Stimulated activated memory B cell treated with anti-CD40 and anti-IgM and Interleukin-4, amounts not matched to agents 10 μg/mL and 1 μg/mL and 100 μg/mL, for 72 hours (primary cell): ENCODE data around the gene NYNRIN.

ENCODE experiments used
- ATAC-seq: fragments of 150-1000 bp; cut with Tn5 transposase; 2 replicates; pipeline ENCODE4 v1.10.0; 2021
- H3K27ac Mint-ChIP-seq: one replicate; pipeline ENCODE4 v1.8.0; 2022; ENCODE audit warnings: mild to moderate bottlenecking, mixed read lengths
- H3K27me3 Mint-ChIP-seq: one replicate; pipeline ENCODE4 v1.8.0; 2022; ENCODE audit warnings: mixed read lengths
- H3K36me3 Mint-ChIP-seq: one replicate; pipeline ENCODE4 v1.8.0; 2022; ENCODE audit warnings: mixed read lengths
- H3K4me1 Mint-ChIP-seq: one replicate; pipeline ENCODE4 v1.8.0; 2022; ENCODE audit warnings: mixed read lengths
- H3K4me3 Mint-ChIP-seq: one replicate; pipeline ENCODE4 v1.8.0; 2022; ENCODE audit warnings: mild to moderate bottlenecking, moderate library complexity, mixed read lengths
- H3K9me3 Mint-ChIP-seq: one replicate; pipeline ENCODE4 v1.8.0; 2022; ENCODE audit warnings: mixed read lengths

NYNRIN gene

GRCh38 chr14:24426912-24427536 lies 28.2 kb downstream of the NYNRIN start:
- peaks cover 10% of the 10 kb centered on the region for H3K36me3 Mint-ChIP-seq
- peaks cover 21% of the 10 kb centered on the region for H3K4me1 Mint-ChIP-seq
- no peak overlapping the region for H3K27ac Mint-ChIP-seq
- no peaks in the 10 kb centered on the region for H3K9me3 Mint-ChIP-seq
- no peaks in the 10 kb centered on the region for H3K27me3 Mint-ChIP-seq
- no peak for ATAC-seq
- no peak overlapping the region for H3K4me3 Mint-ChIP-seq

DNA sequence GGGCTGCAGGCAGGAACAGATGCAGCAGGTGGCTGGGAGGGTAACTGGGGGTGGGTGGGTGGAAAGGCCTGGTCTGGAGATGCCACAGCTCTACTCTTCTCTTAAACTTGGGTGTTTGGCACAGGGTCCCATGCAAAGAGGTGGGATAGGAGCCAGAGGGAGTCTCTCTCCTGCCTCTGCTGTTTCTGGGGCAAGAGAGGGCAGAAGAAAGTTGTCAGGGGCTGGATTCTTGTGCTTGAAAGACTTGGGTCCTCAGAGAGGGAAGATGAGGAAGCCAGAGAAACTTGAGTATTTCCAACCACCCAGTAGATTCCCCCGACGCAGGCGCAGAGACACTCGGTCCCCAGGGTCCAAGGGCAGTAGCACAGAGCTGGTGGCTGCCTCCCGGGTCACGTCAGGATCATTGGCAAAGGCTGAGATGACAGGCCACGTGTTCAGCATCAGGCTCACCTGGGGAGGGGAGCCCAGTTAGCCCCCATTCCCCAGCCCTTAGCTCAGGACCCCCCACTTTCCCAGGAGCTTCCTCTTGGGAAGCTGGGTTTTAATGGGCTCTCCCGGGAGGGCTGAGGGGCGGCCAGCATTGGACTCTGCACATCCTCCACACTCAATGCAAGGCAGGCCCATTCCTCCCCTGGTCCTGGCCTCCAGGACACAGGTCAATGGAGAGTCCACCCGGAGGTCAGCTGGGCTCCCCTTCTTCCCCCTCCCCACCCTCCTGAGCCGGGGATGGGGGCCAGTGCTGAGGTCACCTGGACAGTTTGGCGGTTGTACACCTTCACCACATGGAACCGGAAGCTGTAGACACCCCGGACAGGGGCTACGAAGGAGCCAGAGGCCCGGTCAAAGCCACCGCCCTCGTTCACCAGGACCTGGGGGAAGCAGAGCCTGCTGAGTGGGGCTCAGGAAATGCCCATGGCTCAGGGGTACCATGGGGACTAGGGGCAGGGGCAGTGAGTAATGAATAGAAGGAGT lies 29.0 kb downstream of the NYNRIN start:
- Mint-ChIP-seq H3K9me3 (no peaks in the 10 kb centered on the region), H3K36me3 (peaks cover 13% of the 10 kb centered on the region), H3K27me3 (no peaks in the 10 kb centered on the region), H3K27ac (peak overlapping the region; percentile 59), H3K4me3 (peak overlapping the region; percentile 58), H3K4me1 (peaks cover 23% of the 10 kb centered on the region)
- no peak for ATAC-seq

DNA sequence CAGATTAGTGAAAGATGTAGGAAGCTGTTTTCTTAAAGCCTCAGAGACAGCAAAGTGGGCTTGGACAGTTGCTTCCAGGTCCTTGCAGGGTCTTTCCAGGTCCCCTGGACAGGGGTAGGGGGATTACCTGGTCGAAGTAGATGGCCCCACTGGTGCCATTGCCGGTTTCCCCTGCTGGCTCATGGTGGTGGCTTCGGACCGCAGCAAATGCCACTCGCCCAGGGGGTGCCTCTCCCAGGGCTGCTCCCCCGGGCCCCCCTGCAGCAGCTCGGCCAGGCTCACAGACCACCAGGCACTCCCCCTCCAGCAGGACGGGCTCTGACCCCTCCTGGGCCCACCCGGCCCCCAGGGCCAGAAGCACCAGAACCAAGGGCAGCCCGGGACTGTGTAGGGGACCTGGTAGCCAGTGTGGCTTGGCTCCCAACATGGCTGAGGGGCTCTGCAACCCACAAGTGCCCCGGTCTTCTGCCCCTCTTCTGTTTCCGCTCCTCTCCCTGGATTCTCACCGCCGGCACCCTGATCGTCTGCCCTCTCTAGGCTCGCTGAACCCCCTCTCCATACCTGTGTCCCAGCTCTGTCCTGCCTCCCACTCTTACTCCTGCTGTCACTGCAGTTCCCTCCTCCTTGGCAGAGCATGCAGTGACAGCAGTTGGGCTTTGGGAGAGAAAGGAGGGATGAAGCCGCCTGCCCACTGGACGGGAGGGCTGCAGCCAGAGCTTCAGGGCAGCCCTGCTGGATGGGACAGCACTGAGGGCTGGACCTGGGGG lies 30.0 kb downstream of the NYNRIN start:
- no peaks in the 10 kb centered on the region for H3K27me3 Mint-ChIP-seq
- peaks cover 27% of the 10 kb centered on the region for H3K4me1 Mint-ChIP-seq
- peak overlapping the region; percentile 92 for H3K4me3 Mint-ChIP-seq
- ATAC-seq, result no peak
- H3K9me3 Mint-ChIP-seq, result no peaks in the 10 kb centered on the region
- H3K27ac Mint-ChIP-seq, result peak overlapping the region; percentile 98
- H3K36me3 Mint-ChIP-seq, result peaks cover 23% of the 10 kb centered on the region

DNA sequence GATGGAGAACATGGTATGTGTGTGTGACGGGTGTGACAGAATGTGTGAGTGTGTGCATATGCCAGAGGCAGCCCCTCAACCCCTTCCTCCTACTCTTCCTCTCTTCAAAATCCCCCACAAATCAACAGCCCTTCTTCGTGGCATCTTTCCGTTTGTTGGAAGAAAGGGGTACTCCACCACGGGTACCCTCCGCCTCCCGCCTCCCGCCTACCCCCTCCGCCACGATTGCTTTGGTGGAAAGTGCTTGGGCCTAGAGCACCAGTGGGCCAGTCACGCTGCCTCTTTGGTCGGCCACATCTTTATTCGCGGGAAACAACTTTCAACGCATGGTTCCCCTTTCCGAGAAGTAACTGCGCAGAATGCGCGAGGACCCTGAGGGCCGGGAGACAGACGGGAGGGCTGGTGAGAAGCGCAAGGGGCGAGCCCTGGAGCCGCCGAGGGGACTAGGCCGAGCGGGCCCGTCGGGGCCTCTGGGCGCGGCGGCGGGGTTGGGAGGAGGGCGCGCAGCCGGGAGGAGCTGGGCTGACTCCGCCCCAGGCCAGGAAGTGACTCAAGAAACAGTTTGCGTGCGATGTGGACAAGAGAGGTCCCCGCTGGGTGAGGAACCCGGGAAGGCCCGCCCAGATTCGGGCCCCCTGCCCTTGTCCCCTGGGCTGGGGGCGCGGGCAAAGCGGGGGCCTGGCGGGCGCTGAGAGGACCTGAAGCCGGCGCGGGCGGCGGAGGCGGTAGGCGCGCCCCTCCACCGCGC lies 30.8 kb downstream of the NYNRIN start, which contains the start of the genes CBLN3 and KHNYN:
Gene CBLN3 (minus strand): TSS at position 274 of the 748 bp plus-strand sequence. CDS start 614 bp downstream, outside the sequence.
Gene KHNYN (plus strand): TSS at position 560 of the 748 bp plus-strand sequence. CDS start 777 bp downstream, outside the sequence.
- Mint-ChIP-seq H3K4me3 (peak within 1 kb of the TSS; percentile 92), H3K4me1 (peaks cover 29% of the 10 kb centered on the region), H3K36me3 (peaks cover 24% of the 10 kb centered on the region), H3K27me3 (no peaks in the 10 kb centered on the region), H3K27ac (peak within 1 kb of the TSS; percentile 98), H3K9me3 (no peaks in the 10 kb centered on the region)
- ATAC-seq, result peak; percentile 91

DNA sequence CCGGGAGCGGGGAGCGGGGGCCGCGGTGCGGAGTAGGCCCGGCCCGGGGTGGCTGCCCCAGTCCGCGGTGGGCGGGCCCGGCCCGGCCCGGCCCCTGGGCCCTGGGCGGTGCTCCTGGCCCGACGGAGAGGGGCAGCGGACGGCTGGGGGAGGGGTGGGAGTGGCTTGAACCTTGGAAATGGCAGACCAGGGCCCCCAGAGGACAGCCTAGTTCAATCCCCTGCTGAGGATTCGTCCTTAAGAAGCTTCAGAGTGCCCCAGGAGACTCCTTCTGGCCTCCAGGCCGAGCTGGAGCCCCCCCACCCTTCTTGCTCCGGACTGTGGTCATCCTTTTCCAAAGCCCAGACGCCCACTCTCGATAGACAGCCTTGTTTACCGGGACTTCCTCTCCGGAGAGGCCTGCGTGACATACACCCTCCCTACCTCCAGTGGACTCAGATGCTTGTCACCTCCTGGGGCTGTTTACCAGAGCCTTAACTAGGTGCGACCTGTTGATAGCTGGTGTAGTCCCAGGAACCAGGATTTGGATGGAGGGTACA lies 31.4 kb downstream of the NYNRIN start:
- peak overlapping the region; percentile 98 for H3K27ac Mint-ChIP-seq
- ATAC-seq, result peak; percentile 84
- no peaks in the 10 kb centered on the region for H3K9me3 Mint-ChIP-seq
- peaks cover 31% of the 10 kb centered on the region for H3K36me3 Mint-ChIP-seq
- H3K4me3 Mint-ChIP-seq, result peak overlapping the region; percentile 84
- H3K4me1 Mint-ChIP-seq, result peaks cover 36% of the 10 kb centered on the region
- H3K27me3 Mint-ChIP-seq, result no peaks in the 10 kb centered on the region

GRCh38 chr14:24430682-24431568 lies 32.1 kb downstream of the NYNRIN start:
- Mint-ChIP-seq H3K4me1 (peaks cover 43% of the 10 kb centered on the region), H3K27ac (peak overlapping the region; percentile 98), H3K4me3 (peak overlapping the region; percentile 84), H3K36me3 (peaks cover 38% of the 10 kb centered on the region), H3K27me3 (no peaks in the 10 kb centered on the region), H3K9me3 (no peaks in the 10 kb centered on the region)
- peak; percentile 71 for ATAC-seq

DNA sequence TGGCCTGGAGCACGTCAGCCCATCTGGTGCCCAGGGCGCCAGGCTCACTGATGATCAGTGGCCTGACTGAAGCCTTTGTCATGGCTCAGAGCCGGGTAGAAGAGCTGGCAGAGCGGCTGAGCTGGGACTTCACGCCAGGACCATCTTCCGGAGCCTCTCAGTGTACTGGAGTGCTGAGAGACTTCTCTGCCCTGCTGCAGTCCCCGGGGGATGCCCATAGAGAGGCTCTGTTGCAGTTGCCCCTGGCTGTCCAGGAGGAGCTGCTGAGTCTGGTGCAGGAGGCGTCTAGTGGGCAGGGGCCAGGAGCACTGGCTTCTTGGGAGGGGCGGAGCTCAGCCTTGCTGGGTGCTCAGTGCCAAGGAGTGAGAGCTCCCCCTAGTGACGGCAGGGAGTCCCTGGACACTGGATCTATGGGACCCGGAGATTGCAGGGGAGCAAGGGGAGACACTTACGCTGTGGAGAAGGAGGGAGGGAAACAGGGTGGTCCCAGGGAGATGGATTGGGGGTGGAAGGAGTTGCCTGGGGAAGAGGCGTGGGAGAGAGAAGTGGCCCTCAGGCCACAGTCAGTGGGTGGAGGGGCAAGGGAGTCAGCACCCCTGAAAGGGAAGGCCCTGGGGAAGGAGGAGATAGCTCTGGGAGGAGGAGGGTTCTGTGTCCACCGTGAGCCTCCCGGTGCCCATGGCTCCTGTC lies 32.9 kb downstream of the NYNRIN start:
- Mint-ChIP-seq H3K4me1 (peaks cover 51% of the 10 kb centered on the region), H3K9me3 (no peaks in the 10 kb centered on the region), H3K27me3 (no peaks in the 10 kb centered on the region), H3K27ac (peak overlapping the region; percentile 98), H3K36me3 (peaks cover 37% of the 10 kb centered on the region), H3K4me3 (peak overlapping the region; percentile 84)
- ATAC-seq, result peak; percentile 78

DNA sequence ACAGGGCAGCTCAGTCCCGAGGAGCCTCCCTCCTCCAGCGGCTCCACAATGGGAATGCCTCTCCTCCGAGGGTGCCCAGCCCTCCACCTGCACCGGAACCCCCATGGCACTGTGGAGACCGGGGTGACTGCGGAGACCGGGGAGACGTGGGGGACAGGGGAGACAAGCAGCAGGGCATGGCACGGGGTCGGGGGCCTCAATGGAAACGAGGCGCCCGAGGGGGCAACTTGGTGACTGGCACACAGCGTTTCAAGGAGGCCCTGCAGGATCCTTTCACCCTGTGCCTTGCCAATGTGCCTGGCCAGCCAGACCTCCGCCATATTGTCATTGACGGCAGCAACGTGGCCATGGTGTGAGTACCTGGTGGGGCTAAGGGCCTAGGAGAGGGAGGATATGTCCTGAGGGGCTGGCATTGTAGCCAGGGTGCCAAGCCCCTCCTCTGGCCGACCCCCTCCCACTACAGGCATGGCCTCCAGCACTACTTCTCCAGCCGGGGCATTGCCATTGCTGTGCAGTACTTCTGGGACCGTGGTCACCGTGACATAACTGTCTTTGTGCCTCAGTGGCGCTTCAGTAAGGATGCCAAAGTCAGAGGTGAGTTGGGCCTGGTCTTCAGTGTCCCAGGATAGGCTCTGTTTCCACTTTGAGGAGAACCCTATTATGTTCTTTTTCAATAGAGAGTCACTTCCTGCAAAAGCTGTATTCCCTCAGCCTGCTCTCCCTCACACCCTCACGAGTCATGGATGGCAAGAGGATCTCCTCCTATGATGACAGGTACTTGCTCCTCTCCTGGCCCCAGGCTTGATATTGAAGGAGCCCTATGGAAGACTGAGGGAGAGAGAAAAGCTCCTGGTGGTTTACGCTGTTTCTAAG lies 33.7 kb downstream of the NYNRIN start:
- Mint-ChIP-seq H3K9me3 (no peaks in the 10 kb centered on the region), H3K36me3 (peaks cover 36% of the 10 kb centered on the region), H3K4me3 (no peak overlapping the region), H3K27me3 (no peaks in the 10 kb centered on the region), H3K4me1 (peaks cover 58% of the 10 kb centered on the region), H3K27ac (peak overlapping the region; percentile 98)
- no peak for ATAC-seq

GRCh38 chr14:24434036-24434435 lies 35.2 kb downstream of the NYNRIN start:
- H3K36me3 Mint-ChIP-seq, result peaks cover 41% of the 10 kb centered on the region
- H3K27me3 Mint-ChIP-seq, result no peaks in the 10 kb centered on the region
- peaks cover 72% of the 10 kb centered on the region for H3K4me1 Mint-ChIP-seq
- no peak overlapping the region for H3K4me3 Mint-ChIP-seq
- H3K27ac Mint-ChIP-seq, result no peak overlapping the region
- no peaks in the 10 kb centered on the region for H3K9me3 Mint-ChIP-seq
- no peak for ATAC-seq

- no peak for ATAC-seq
- Mint-ChIP-seq H3K4me1 (peaks cover 72% of the 10 kb centered on the region), H3K27ac (peak overlapping the region; percentile 68), H3K9me3 (no peaks in the 10 kb centered on the region), H3K36me3 (peaks cover 47% of the 10 kb centered on the region), H3K27me3 (no peaks in the 10 kb centered on the region), H3K4me3 (no peak overlapping the region)
These were observed 35.9 kb downstream of the NYNRIN start for GRCh38 chr14:24434676-24435075.

- H3K36me3 Mint-ChIP-seq, result peaks cover 52% of the 10 kb centered on the region
- peak overlapping the region; percentile 68 for H3K27ac Mint-ChIP-seq
- H3K9me3 Mint-ChIP-seq, result no peaks in the 10 kb centered on the region
- ATAC-seq, result no peak
- H3K4me1 Mint-ChIP-seq, result peaks cover 78% of the 10 kb centered on the region
- H3K27me3 Mint-ChIP-seq, result no peaks in the 10 kb centered on the region
- H3K4me3 Mint-ChIP-seq, result peak overlapping the region; percentile 2
These were observed 36.5 kb downstream of the NYNRIN start for GRCh38 chr14:24435192-24435810.

DNA sequence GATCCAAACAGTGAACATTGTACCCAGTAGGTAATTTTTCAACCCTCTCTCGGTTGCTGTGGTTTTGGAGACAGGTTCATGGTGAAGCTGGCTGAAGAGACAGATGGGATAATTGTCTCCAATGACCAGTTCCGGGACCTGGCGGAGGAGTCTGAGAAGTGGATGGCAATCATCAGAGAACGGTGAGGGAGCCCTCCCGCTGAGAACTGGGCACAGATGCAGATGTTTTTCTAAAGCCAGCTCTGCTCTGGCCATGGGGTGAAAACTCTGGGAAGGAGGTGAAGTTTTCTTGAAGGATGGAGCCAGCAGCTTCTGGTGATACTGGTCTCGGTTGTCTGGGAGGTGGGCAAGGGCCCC lies 37.2 kb downstream of the NYNRIN start:
- H3K27ac Mint-ChIP-seq, result peak overlapping the region; percentile 68
- H3K4me1 Mint-ChIP-seq, result peaks cover 83% of the 10 kb centered on the region
- H3K27me3 Mint-ChIP-seq, result no peaks in the 10 kb centered on the region
- H3K4me3 Mint-ChIP-seq, result no peak overlapping the region
- ATAC-seq, result no peak
- H3K9me3 Mint-ChIP-seq, result no peaks in the 10 kb centered on the region
- peaks cover 58% of the 10 kb centered on the region for H3K36me3 Mint-ChIP-seq
